HG02870 (cell line): ENCODE measurements around the gene NEO1.
A peak's percentile ranks its signal among the peaks of the same experiment; 100 is the strongest.

Experiments
- ATAC-seq: cut with Tn5 transposase; IDR thresholded peaks from one replicate; pipeline ENCODE4 v1.9.1; 2021; ENCODE audit warnings: mild to moderate bottlenecking, moderate library complexity; ENCODE audit not compliant: unreplicated experiment

NEO1 gene

DNA sequence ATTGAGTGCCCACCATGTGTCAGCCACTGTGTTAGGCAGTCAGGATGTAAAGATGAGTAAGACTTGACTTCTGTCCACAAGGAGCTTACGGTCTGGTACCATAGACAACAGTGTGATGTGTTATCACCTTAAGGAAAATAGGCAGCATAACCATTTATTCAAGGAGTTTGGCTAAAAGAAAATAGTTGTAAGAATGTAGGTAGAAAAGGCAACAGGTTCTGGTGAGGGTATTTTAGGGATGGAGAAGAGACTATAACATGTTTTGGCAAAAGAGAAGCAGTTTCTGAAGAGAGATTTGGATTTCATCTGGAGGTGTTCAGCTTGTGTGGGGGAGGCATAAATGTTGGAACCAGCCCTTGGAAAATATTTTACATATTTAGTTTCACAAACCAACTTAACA is 194.6 kb downstream of the NEO1 start:
- ATAC-seq, result no peak

DNA sequence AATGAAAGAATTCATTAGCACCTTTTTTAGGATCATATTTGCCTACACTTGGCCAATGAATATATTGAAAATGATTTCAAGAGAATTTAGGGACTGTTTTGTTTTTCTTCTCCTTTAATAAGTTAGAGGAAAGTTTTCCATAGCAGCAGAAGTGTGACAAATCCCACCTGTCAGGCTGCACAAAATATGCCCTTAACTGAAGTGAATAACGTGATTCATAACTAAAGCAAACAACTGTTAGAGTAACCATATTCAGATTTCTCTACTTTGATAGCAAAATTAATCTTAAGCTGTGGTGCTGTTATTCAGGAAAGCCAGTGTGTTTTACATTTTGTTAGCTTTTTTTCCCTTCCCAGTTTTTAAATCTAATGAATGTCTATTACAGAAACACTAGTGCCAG is 195.1 kb downstream of the NEO1 start:
- no peak for ATAC-seq

DNA sequence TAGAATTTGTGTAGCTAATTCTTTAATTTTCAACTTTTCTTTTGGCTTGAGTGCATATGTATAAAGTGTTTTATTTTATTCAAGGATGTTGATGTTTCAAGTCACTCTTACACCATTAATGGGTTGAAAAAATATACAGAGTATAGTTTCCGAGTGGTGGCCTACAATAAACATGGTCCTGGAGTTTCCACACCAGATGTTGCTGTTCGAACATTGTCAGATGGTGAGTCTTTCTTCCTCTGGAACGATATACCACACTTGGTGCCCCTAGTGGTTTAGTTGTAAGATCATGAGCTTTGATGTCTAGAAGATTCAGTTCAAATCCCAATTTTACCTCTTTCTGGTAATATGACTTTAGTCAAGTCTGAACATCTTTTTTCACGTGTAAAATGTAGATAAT is 197.2 kb downstream of the NEO1 start:
- ATAC-seq, result no peak

- ATAC-seq, result no peak
Observed at GRCh38 chr15:73254598-73254997, 202.3 kb downstream of the NEO1 start.

DNA sequence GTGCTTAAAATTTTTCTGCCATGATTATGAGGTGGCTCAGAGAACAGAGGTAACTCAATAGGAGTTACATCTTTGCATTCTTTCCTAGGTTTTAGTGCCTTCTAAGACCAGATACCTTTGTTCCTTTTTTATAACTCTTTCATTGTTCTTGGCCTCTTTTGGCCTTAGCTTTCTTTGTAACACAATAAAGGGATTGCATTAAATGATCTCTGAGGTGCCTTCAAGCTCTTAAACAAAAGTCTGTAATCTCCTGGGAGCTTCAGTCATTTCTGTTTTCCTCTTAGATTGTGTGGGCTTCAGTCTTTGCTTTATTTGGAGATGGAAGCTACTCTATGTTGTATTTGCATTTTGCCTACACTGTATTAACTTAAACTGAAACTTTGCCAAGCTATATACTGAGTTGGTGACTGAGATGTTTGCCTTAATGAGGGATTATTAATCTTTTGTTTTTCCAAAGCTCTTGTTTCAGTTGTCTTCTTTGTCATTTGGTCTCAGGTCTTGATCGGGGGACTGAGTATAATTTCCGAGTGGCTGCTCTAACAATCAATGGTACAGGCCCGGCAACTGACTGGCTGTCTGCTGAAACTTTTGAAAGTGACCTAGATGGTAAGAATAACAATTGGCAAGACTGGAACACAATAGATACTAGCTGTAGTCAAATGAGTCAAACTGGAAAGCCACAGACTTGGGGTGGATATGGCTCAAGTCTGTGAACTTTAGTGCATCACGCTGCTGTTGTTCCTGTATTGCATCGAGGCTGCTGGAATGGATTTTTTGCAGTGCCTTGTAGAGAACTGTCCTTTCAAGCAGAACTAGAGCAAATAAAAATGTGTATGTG is 206.2 kb downstream of the NEO1 start:
- peak; percentile 68 for ATAC-seq

DNA sequence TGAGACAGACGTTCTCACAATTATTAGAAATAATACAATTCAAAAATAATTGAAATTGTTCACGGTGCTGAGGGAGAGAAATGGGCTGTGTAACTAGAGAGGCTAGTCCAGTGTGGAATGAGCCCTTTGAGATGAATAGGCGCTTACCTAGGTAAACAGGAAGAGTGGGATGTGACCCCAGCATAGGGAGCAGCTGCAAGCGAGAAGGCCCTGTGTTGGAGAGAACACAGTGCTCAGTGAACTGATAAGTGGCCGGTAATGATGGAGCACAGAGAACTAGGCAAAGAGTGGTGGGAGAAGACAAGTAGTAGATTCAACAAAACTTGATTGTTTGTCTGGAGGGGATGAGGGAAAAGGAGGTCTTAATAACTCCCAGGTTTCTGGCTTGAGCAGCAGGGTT is 212.6 kb downstream of the NEO1 start:
- no peak for ATAC-seq

- ATAC-seq, result no peak
Observed at GRCh38 chr15:73265536-73266153, 213.4 kb downstream of the NEO1 start.

DNA sequence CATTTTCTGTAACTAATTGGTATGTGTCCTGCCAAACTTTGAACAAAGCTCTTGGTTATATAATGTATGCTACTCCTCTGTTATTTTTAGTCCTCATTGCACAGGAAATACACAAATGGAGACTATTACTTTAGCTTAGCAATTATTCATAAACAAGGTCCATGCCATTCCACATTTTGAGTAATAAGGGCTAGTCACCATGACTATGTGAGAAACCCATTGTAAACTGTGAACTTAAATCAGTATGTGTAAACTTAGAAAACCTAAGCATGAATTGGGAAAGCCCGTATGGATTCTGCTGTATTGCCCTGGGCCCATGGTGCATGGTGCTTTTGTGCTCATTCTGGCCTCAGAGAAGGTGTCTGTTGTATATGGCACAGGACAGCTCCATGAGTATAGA is 216.2 kb downstream of the NEO1 start:
- ATAC-seq, result no peak

GRCh38 chr15:73270366-73271097 is 218.3 kb downstream of the NEO1 start:
- ATAC-seq, result no peak

DNA sequence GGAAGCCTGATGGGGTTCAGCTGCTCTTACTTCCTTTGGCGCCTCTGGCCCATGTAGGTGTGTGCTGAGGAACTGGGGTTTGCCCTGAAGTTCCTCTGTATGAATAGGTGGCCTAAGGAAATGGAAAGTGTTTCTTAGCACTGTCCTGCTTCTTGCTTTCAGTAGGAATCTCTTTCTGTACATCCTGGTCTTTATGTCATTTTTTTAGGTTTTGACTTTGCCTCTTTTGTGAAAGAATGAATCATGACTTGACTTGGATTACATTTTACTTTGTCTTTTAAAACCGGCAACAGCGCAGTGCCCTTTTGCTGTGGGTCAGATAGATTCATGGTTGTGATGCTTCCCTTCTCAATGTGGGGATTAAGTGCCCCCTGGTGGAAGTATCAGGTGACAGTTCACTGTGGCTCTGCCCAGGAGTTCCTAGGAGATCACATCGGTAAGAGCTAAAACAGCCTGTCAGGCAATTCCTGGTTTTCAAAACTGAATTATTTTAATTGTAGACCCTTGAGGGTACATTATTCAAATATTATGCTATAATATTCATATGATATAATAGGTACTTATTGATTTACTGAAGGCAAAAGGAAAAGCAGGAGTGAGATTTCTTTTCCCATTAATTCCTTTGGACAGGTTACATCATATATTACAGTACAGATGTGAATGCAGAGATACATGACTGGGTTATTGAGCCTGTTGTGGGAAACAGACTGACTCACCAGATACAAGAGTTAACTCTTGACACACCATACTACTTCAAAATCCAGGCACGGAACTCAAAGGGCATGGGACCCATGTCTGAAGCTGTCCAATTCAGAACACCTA is 221.1 kb downstream of the NEO1 start:
- no peak for ATAC-seq

DNA sequence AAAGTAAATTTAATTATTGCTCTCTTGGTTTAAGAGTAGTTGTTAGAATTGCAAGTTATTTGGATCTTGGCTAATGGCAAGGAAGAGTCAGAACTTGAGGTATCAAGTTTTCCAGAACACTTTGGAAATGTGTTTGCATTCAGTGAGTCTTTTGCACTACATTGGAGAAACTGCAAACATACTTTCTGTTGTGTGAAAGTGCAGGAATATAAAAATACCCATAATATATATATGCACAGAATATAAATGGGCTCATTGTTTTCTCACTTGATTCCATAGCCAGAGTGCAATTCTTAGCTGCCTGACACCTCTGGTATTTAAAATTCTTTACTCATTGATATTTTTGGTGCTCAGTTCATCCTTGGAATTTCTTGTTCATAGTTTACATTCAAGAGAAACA is 223.6 kb downstream of the NEO1 start:
- no peak for ATAC-seq

GRCh38 chr15:73282567-73283365 is 230.5 kb downstream of the NEO1 start:
- no peak for ATAC-seq

- no peak for ATAC-seq
Observed at GRCh38 chr15:73283366-73283962, 231.2 kb downstream of the NEO1 start.

GRCh38 chr15:73284090-73284716 is 231.9 kb downstream of the NEO1 start:
- no peak for ATAC-seq

DNA sequence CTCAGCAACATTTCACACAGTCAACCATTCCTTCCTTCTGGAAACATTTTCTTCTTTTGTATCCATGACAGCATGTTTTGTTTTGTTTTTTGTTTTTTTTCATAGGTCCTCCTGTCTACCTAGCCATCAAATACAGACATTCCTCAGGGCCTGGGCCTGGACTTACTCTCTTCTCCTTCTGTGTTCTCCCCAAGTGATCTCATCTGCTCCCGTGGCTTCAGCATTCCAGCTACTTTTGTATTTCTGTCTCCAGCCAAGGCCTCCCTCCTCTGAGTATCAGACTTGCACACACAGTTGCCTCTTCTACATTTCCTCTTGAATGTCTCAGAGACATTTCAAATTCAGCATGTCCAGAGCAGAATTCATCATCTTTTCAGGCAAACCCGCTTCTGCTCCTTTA is 234.0 kb downstream of the NEO1 start:
- ATAC-seq, result no peak

DNA sequence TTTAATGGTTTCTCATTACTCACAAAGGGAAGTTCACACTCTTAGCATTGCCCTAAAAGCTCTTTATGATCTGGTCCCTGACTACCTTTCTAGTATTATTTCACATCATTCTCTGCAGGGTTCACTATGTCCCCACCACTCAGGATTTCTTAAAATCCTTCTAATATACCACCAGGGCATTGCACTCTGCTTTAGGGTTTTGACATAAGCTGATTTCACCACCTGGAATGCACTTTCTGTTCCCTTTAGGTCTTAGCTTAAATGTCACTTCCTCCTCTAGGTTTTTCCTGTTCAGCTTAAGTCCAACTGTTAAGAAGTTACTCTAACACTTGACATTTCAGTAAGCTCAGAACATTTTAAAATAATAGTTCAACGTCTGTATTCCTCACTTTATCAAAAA is 234.8 kb downstream of the NEO1 start:
- ATAC-seq, result no peak

GRCh38 chr15:73291441-73291840 is 239.2 kb downstream of the NEO1 start:
- no peak for ATAC-seq

GRCh38 chr15:73293773-73294172 is 241.5 kb downstream of the NEO1 start:
- no peak for ATAC-seq

GRCh38 chr15:73295630-73296286 is 243.5 kb downstream of the NEO1 start:
- no peak for ATAC-seq
